ENCODE measurements around the gene RFESD.

DNA sequence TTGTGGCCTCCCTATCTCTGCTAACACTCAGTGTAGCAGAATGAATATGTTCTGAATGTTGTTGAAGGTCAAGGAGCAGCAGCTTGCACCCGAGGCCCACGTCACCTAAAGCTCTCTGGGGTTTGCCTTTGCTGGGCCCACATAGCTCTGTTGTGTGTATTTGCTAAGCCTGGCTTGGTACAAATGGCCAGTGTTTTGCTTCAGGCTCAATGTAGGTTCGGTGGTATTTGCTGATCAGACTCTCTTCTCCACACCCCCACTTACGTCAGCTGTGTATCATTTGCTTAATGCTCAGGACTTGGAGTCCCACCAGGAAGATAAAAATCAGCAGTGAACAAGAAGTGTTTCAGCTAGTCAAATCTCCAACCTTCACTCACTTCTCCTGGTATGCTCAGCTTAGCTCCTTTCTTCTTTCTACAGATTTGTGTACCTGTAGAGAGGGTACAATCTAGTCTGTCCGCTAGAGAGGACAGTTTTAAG lies 4.8 kb upstream of the RFESD start:
- TF ChIP-seq CTCF (IDR thresholded peaks at IDR 0.05) = no peak
- TF ChIP-seq POLR2A (IDR thresholded peaks at IDR 0.05) = no peak
- TF ChIP-seq POLR2AphosphoS5 (IDR thresholded peaks at IDR 0.05) = peak in 1 of 3 donors; percentile 78

Data from breast epithelium (tissue), 3 donors.